Muscle layer of duodenum (tissue), 2 donors: ENCODE results near the gene BCL11A.

ENCODE experiments used
- H3K27ac ChIP-seq: one replicate; pipeline ENCODE4 v1.7.0; 2013; ENCODE audit warnings: mild to moderate bottlenecking, low read length
- H3K27me3 ChIP-seq: one replicate; pipeline ENCODE4 v1.7.0; 2013; ENCODE audit warnings: low read depth, mild to moderate bottlenecking, control low read depth, low read length
- H3K36me3 ChIP-seq, 2 donors: one replicate each; pipeline ENCODE4 v1.7.0; 2013; ENCODE audit warnings: low read length in 2 of 2, control low read depth in 1 of 2, mild to moderate bottlenecking in 1 of 2; ENCODE audit not compliant: insufficient read depth in 2 of 2, control insufficient read depth in 1 of 2
- H3K4me1 ChIP-seq, 2 donors: one replicate each; pipeline ENCODE4 v1.7.0; 2013; ENCODE audit warnings: low read length in 2 of 2, mild to moderate bottlenecking in 2 of 2, control low read depth in 1 of 2, moderate library complexity in 1 of 2; ENCODE audit not compliant: insufficient read depth in 2 of 2, control insufficient read depth in 1 of 2
- H3K4me3 ChIP-seq, 2 donors: one replicate each; pipeline ENCODE4 v1.7.0; 2013; ENCODE audit warnings: low read length in 2 of 2, low read depth in 1 of 2, mild to moderate bottlenecking in 1 of 2
- H3K9me3 ChIP-seq, 2 donors: one replicate each; pipeline ENCODE4 v1.7.0; 2013; ENCODE audit warnings: low read length in 2 of 2, control low read depth in 1 of 2, mild to moderate bottlenecking in 1 of 2; ENCODE audit not compliant: control insufficient read depth in 1 of 2
- donor health status: healthy.

Gene BCL11A

DNA sequence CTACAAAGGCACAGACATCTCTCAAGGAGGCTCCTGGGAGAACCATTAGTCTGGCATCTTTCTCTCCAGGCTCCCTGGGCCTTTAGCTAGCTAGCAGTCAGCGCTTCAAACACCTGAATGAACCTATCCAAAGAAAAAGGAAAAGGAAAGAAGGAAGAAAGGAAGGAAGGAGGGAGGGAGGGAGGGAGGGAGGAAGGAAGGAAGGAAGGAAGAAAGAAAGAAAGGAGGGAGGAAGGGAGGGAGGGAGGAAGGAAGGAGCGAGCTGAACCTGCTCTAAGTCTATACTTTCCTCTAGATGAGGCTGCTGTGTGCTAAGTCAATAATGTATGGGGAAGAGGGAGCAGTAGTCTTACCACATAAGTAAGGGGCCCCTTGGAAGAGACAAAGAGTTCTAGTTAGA, 5.1 kb upstream of the BCL11A start:
- H3K9me3 ChIP-seq = no peaks in the 10 kb centered on the region

DNA sequence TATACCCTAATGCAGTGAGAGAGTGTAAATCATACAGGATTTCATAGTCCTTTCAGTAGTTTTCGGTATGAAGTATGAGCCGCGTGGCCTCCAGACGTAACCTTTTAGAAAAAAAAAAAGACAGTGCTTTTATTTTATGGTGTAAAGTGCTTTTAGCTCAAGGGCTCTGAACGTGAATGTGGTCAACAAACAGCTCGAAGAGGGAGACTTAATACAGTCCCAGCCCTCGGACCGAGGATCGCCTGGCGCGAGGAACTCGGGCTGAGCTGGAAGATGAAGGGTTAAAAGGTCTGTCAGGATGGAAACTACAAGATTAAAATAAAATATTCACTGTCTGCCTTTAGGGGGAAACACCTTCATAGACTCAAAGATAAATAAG, 4.0 kb upstream of the BCL11A start:
- H3K4me1 ChIP-seq = peaks cover 0 to 32% of the 10 kb centered on the region in 2 donors
- peak overlapping the region; percentile 5 to 53 for H3K4me3 ChIP-seq
- H3K9me3 ChIP-seq = no peaks in the 10 kb centered on the region
- H3K36me3 ChIP-seq = no peaks in the 10 kb centered on the region
- H3K27ac ChIP-seq = no peak overlapping the region
- peaks cover 11% of the 10 kb centered on the region for H3K27me3 ChIP-seq

More for the DNA sequence above, 5.1 kb upstream of the BCL11A start:
- no peaks in the 10 kb centered on the region for H3K36me3 ChIP-seq
- no peak overlapping the region for H3K27ac ChIP-seq
- peaks cover 0 to 22% of the 10 kb centered on the region in 2 donors for H3K4me1 ChIP-seq
- H3K27me3 ChIP-seq = peaks cover 8% of the 10 kb centered on the region
- H3K4me3 ChIP-seq = no peak overlapping the region

DNA sequence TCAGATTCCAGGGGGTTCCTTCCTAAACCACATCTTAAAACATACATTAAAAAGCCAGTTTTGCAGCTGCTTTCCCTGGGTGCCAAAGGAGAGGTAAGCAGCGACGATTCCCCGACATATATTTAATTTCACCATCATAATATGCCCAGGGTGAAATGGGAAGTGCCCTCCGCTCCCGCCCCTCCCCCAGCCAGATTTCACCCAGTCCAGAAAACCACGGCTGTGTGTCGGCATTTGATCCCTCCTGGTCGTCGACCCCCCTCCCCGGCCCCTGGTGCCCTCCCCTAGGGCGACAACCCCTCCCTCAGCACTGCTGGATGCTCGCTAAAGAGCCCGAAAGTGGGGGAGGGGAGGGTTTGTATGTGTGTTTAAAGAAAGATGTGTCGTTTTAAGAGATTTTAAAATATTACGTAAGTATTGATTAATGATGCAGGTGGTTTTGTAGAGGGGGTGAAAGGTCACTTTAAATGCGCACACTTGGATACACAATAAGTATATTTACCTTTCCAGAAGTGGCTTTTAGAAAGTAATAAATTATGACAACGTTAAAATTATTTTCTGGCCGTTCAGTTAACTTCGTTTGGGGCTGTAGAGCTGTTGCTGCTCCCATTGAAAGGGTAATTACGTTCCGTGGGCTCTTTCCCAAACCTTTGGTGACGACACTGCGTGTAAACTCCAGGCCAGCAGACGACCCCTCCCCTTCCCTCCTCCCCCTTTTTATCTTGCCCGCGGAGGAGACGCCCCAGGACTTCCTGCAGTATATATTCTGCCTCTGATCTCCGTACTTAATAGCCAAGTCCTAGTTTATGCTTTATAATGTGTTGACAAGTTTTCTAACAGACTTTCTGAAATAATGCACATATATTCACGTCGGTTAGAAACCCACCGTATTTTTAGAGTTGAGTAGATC, 3.4 kb upstream of the BCL11A start:
- Histone ChIP-seq H3K4me3 (peak overlapping the region; percentile 5 to 53), H3K9me3 (no peaks in the 10 kb centered on the region), H3K36me3 (no peaks in the 10 kb centered on the region), H3K27me3 (peaks cover 12% of the 10 kb centered on the region), H3K27ac (peak overlapping the region; percentile 16), H3K4me1 (peaks cover 0 to 36% of the 10 kb centered on the region in 2 donors)

DNA sequence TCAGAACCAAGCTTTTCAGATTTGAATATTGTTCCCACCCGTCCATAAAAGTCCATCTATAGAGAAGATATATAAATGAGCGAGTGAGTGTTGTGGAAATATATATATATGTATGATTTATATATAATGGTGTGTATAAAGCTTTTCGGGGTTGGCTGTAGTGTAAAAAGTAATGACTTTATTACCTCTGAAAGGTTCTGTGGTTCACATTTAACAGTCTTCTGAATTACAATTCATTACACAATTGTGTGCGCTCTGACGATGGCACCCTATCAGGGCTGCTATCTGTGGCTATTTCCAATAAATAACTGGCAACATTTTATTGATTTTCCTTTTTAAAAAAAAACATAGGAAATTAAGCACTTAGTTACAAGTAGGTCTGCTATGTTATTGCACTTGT, 2.7 kb upstream of the BCL11A start:
- H3K9me3 ChIP-seq = no peaks in the 10 kb centered on the region
- H3K4me1 ChIP-seq = peaks cover 0 to 40% of the 10 kb centered on the region in 2 donors
- no peak overlapping the region for H3K27ac ChIP-seq
- H3K36me3 ChIP-seq = no peaks in the 10 kb centered on the region
- peak overlapping the region; percentile 5 to 53 for H3K4me3 ChIP-seq
- H3K27me3 ChIP-seq = peaks cover 12% of the 10 kb centered on the region

DNA sequence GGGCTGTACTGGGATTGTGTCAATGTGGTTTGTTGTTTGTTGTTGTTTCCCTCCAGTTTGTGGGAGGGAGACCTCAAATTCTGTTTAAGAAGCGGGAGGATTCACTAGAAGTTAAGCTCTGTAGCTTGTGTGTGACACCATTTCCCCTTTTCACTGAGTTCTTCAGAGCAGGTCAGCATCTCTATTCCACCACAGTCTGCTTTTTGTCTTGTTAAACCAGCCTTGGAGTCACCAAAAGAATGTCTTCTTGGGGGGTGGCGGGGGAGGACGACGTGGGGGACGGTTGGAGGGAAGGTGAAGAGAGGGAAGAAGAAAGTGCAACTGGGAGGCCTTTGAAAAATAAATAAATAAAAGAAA, 2.3 kb upstream of the BCL11A start:
- Histone ChIP-seq H3K27me3 (peaks cover 12% of the 10 kb centered on the region), H3K9me3 (no peaks in the 10 kb centered on the region), H3K36me3 (no peaks in the 10 kb centered on the region), H3K4me1 (peaks cover 0 to 42% of the 10 kb centered on the region in 2 donors), H3K4me3 (peak overlapping the region; percentile 77 to 88), H3K27ac (peak overlapping the region; percentile 60)

DNA sequence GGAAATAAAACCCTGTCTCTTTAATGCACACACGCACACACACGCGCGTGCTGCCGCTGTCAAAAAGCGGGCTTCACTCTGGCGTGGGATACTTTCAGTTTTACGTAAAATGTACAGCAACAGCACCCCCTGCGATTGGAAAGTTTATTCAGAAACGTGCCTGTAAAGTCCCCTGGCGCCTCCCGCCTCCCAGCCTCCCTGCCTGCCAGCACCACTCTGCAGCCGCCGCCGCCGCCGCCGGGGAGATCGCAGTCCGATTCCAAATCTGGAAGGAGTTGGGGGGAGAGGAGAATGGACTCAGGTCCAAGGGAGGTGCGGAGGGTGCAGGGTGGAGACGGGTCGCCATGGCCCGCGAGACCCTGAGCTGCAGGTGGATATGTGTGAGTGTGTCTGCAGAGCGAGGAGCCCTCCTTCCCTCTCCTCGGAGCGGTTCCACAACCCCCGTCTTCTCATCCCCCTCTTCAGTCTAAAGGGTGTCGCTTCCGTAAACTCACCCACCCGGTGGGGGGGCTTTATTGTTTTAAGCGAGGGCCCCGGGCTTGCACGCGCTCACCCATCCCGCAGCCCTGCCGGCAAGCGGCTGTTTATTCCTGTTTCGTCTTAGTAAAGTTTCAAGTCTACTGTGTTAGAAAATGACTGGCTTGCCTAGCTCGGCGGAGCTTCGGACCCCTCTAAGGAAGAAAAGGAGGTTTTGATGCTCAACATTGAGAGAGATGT, 1.8 kb upstream of the BCL11A start:
- Histone ChIP-seq H3K27me3 (peaks cover 12% of the 10 kb centered on the region), H3K4me1 (peaks cover 0 to 47% of the 10 kb centered on the region in 2 donors), H3K9me3 (no peaks in the 10 kb centered on the region), H3K36me3 (no peaks in the 10 kb centered on the region), H3K4me3 (peak overlapping the region; percentile 77 to 88), H3K27ac (peak overlapping the region; percentile 60)

DNA sequence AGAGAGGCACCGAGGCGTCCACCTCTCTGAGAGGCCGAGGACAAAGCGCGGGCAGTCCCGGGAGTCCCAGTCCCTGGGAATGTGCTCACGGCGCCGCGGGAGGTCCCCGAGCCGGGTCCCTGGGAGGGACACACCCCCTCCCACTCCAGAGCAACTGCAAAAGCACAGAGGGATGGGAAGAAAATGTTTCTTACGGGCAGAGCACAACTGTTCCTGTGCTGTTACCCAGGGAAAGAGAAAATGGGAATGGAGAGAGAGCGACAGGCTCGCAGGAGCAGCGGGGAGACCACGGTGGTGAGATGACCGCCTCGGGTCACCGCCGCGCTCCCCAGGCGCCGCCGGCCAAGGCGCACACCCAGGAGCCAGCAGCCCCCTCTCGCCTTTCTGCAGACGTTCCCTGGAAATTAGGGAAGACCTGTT, 1.2 kb upstream of the BCL11A start:
- Histone ChIP-seq H3K4me1 (peaks cover 0 to 49% of the 10 kb centered on the region in 2 donors), H3K27me3 (peaks cover 12% of the 10 kb centered on the region), H3K36me3 (no peaks in the 10 kb centered on the region), H3K9me3 (no peaks in the 10 kb centered on the region), H3K27ac (peak overlapping the region; percentile 39), H3K4me3 (peak overlapping the region; percentile 77 to 88)

DNA sequence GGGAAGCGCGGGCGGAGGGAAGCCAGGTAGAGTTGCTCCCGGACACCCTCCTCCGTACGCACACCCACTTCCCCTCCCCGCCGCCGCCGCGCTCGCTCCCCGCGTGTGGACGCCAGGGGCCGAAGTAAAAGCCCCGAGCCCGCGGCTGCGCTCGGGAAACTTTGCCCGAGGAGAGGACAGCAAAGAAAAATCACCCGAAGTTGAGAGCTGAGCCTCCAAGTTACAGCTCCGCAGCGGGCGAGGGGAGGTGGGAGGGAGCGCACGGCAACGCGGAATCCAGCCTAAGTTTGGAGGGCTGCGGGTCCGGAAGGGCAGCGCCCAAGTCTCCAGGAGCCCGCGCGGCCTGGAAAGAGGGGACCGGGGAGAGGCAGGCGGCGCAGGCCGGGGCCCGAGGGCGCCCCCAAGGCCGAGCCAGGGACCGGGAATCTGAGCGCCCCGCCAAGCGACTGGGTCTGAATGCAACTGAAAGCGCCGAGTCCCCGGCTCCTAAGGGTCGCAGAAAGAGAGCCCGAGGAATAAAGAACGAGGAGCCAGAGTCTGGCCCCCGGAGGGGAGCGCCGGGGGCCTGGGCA, 706 bp upstream of the BCL11A start:
- Histone ChIP-seq H3K4me3 (peak overlapping the region; percentile 77 to 88), H3K27ac (peak overlapping the region; percentile 39), H3K9me3 (no peaks in the 10 kb centered on the region), H3K4me1 (peaks cover 0 to 54% of the 10 kb centered on the region in 2 donors), H3K36me3 (no peaks in the 10 kb centered on the region), H3K27me3 (peaks cover 12% of the 10 kb centered on the region)

DNA sequence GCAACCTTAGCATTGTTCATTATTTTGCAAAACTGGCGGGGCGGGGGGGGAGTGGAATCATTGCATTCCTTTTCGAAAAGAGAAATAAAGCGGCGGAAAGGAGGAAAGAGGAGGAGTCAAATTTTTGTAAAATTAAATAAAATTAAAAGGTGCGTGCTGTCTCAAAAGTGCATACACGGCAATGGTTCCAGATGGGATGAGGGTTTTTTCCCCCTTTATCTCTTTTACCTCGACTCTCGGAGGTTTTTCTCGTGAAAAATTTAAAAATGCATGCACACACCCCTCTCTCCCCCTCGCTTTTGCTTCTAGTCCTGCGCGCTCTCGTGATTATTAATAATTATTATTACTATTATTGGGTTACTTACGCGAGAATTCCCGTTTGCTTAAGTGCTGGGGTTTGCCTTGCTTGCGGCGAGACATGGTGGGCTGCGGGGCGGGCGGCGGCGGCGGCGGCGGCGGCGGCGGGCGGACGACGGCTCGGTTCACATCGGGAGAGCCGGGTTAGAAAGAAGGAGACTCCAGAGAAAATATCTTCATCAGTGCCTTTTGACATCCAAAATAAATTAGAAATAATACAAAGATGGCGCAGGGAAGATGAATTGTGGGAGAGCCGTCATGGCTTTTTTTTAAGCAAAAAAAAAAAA, 481 bp downstream of the BCL11A start:
- peaks cover 16% of the 10 kb centered on the region for H3K27me3 ChIP-seq
- no peaks in the 10 kb centered on the region for H3K36me3 ChIP-seq
- no peaks in the 10 kb centered on the region for H3K9me3 ChIP-seq
- peaks cover 0 to 57% of the 10 kb centered on the region in 2 donors for H3K4me1 ChIP-seq
- H3K4me3 ChIP-seq = peak overlapping the region; percentile 67 to 93
- H3K27ac ChIP-seq = peak overlapping the region; percentile 45

DNA sequence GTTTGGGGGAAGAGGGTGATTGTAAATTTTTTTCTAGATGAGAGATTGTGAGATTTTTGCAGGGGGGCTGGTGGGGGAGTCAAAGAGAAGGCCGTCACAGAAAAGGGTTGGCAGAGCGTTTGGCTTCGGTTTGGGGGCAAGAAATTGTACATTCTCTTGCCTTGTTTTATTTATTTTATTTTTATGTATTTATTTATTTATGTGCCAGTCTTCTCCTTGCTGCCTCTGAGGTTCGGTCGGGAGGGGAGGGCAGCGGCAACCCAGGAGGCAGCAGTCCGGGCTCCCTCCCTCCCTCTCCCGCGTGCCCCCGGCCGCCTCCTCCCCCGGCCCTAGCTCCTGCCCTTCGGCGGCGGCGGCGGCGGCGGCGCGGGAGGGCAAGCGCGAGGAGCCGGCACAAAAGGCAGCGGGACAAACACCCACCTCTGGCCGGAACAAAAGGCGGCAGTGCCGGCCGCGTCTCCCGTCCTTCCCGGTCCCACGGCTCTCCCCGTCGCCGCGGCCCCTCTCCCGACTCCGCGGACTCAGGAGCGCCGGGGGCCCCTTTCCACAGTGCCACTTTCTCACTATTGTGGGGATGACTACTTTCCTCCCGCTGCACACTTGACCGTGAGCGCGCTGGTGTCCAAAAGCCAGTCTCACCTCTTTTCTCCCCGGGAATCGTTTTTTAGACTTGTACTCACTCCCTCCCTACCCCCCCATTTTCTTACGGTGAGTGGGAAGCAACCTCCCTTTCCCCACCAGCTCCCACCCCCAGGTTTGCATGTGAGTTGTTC, 1.2 kb downstream of the BCL11A start:
- Histone ChIP-seq H3K4me3 (peak overlapping the region; percentile 67 to 93), H3K27me3 (peaks cover 16% of the 10 kb centered on the region), H3K36me3 (no peaks in the 10 kb centered on the region), H3K9me3 (no peaks in the 10 kb centered on the region), H3K4me1 (peaks cover 0 to 61% of the 10 kb centered on the region in 2 donors), H3K27ac (peak overlapping the region; percentile 45)
